CD14-positive monocyte (primary cell): ENCODE data around the gene STAT5A. TPM values are rescaled to one million over a fixed set of nuclear protein-coding genes. Genes with fewer than 3 reads are reported as not detected.
A peak's percentile ranks its signal among the peaks of the same experiment; 100 is the strongest.
"Not testable (repeated sequence)": the region's sequence is repeated elsewhere in the genome, so short reads cannot be mapped to it uniquely, and the experiment has no call there.

ENCODE experiments used
- DNase-seq, 3 donors: peaks; one replicate each; pipeline ENCODE4 v3.0.0-alpha.2; 2011 to 2022
- H2AFZ ChIP-seq: 2 replicates; pipeline ENCODE4 v1.6.0; 2012; ENCODE audit warnings: mild to moderate bottlenecking, low read depth, low read length, inconsistent platforms; ENCODE audit not compliant: insufficient read depth, poor library complexity, severe bottlenecking
- H3K27ac ChIP-seq, 2 donors: 1 replicate in 1 of 2; 2 replicates in 1 of 2; pipeline ENCODE4 v1.5.1; 2012 to 2013; ENCODE audit warnings: low read length in 2 of 2, control low read depth in 1 of 2, inconsistent platforms in 1 of 2, low read depth in 1 of 2, mild to moderate bottlenecking in 1 of 2
- H3K27me3 ChIP-seq, 2 donors: one replicate each; pipeline versions ENCODE4 v1.6.0 to v1.6.1; 2011 to 2013; ENCODE audit warnings: low read length in 2 of 2; ENCODE audit not compliant: control insufficient read depth in 2 of 2, insufficient read depth in 2 of 2
- H3K36me3 ChIP-seq, 2 donors: replicated peaks in 1 of 2; 1 replicate in 1 of 2; 2 replicates in 1 of 2; pipeline versions ENCODE4 v1.5.1 to v1.6.1; 2012 to 2013; ENCODE audit warnings: low read length in 2 of 2, control low read depth in 1 of 2, inconsistent platforms in 1 of 2, mild to moderate bottlenecking in 1 of 2; ENCODE audit not compliant: insufficient read depth in 2 of 2, control insufficient read depth in 1 of 2
- H3K4me1 ChIP-seq, 2 donors: 1 replicate in 1 of 2; 2 replicates in 1 of 2; pipeline versions ENCODE4 v1.5.1 to v1.6.1; 2012 to 2013; ENCODE audit warnings: low read length in 2 of 2, control low read depth in 1 of 2, inconsistent platforms in 1 of 2, mild to moderate bottlenecking in 1 of 2, moderate library complexity in 1 of 2; ENCODE audit not compliant: insufficient read depth in 2 of 2, control insufficient read depth in 1 of 2
- H3K4me2 ChIP-seq: replicated peaks from 2 replicates; pipeline ENCODE3; 2012; ENCODE audit warnings: low read length, moderate library complexity, mild to moderate bottlenecking; ENCODE audit not compliant: poor library complexity, severe bottlenecking; ENCODE audit errors: extremely low read depth
- H3K4me3 ChIP-seq, 3 experiments: fragments of 200-600 bp in 1 of 3; sonication (generic) in 1 of 3; replicated peaks in 1 of 3; 1 replicate in 2 of 3; 2 replicates in 1 of 3; pipeline ENCODE4 v1.5.1; 2011 to 2013; ENCODE audit warnings: low read length in 3 of 3, mild to moderate bottlenecking in 3 of 3, control low read depth in 2 of 3, low read depth in 2 of 3, inconsistent platforms in 1 of 3, moderate library complexity in 1 of 3
- H3K79me2 ChIP-seq: 2 replicates; pipeline ENCODE4 v1.6.0; 2012; ENCODE audit warnings: mild to moderate bottlenecking, control low read depth, inconsistent platforms, low read length, moderate library complexity; ENCODE audit not compliant: insufficient read depth
- H3K9ac ChIP-seq: 2 replicates; pipeline ENCODE4 v1.6.0; 2017; ENCODE audit warnings: low read length, mild to moderate bottlenecking; ENCODE audit not compliant: insufficient read depth, poor library complexity, severe bottlenecking
- H3K9me3 ChIP-seq, 2 donors: replicated peaks in 1 of 2; 1 replicate in 1 of 2; 2 replicates in 1 of 2; pipeline versions ENCODE4 v1.5.1 to v1.6.1; 2012 to 2013; ENCODE audit warnings: low read length in 2 of 2, control low read depth in 1 of 2; ENCODE audit not compliant: control insufficient read depth in 1 of 2, insufficient read depth in 1 of 2
- H4K20me1 ChIP-seq: 2 replicates; pipeline ENCODE4 v1.6.0; 2012; ENCODE audit warnings: mild to moderate bottlenecking, low read length, control low read depth, moderate library complexity; ENCODE audit not compliant: insufficient read depth
- H3K27ac Mint-ChIP-seq, 7 donors: one replicate each; pipeline ENCODE4 v1.8.0; 2020; ENCODE audit warnings: mild to moderate bottlenecking in 7 of 7, mixed read lengths in 7 of 7, moderate library complexity in 6 of 7, inconsistent platforms in 2 of 7
- H3K27me3 Mint-ChIP-seq, 3 donors: one replicate each; pipeline ENCODE4 v1.8.0; 2021 to 2022; ENCODE audit warnings: low read depth in 3 of 3, mild to moderate bottlenecking in 3 of 3, mixed read lengths in 3 of 3, moderate library complexity in 3 of 3, inconsistent platforms in 1 of 3
- H3K36me3 Mint-ChIP-seq, 2 donors: one replicate each; pipeline ENCODE4 v1.8.0; 2020; ENCODE audit warnings: mixed read lengths in 2 of 2, inconsistent platforms in 1 of 2, mild to moderate bottlenecking in 1 of 2
- H3K4me1 Mint-ChIP-seq: one replicate; pipeline ENCODE4 v1.8.0; 2020; ENCODE audit warnings: mild to moderate bottlenecking, mixed read lengths
- H3K4me3 Mint-ChIP-seq, 2 donors: one replicate each; pipeline ENCODE4 v1.8.0; 2020; ENCODE audit warnings: mild to moderate bottlenecking in 2 of 2, mixed read lengths in 2 of 2, moderate library complexity in 1 of 2
- H3K9me3 Mint-ChIP-seq, 7 donors: one replicate each; pipeline ENCODE4 v1.8.0; 2020 to 2022; ENCODE audit warnings: mixed read lengths in 7 of 7, mild to moderate bottlenecking in 6 of 7, moderate library complexity in 6 of 7, inconsistent platforms in 2 of 7
- WGBS: methylation state at CpG from one replicate; pipeline ENCODE4 v1.1.5; 2013; ENCODE audit warnings: missing lambda C conversion rate; ENCODE audit not compliant: insufficient coverage; 5-methylcytosine and 5-hydroxymethylcytosine counted together
- intact Hi-C, 2 donors: fragments of 100-400 bp; cut with micrococcal nuclease; formaldehyde crosslinking; loops; one replicate each; pipeline versions ENCODE4 v1.15.0 to v1.15.1; 2023
- polyA plus RNA-seq, 3 donors: library from polyadenylated mRNA; depleted of rRNA in 1 of 3; unstranded in 2 of 3; stranded (reverse) in 1 of 3; fragments of 300-500 nt in 2 of 3; fragments of >200 nt in 1 of 3; fragmentation: Illumina TruSeq in 2 of 3; gene quantifications; 1 replicate in 2 of 3; 2 replicates in 1 of 3; pipeline ENCODE4 v1.2.3, GENCODE V29; 2012 to 2021
- TF ChIP-seq, protein P1 (sequence below): fragments of 200-600 bp; IDR thresholded peaks from one replicate; pipeline ENCODE4 v1.8.0; 2022; ENCODE audit warnings: antibody characterized with exemption, mild to moderate bottlenecking

Gene STAT5A
- polyA plus RNA-seq, 3 donors, result 30.5 to 91.1 (median 49.8) TPM

DNA sequence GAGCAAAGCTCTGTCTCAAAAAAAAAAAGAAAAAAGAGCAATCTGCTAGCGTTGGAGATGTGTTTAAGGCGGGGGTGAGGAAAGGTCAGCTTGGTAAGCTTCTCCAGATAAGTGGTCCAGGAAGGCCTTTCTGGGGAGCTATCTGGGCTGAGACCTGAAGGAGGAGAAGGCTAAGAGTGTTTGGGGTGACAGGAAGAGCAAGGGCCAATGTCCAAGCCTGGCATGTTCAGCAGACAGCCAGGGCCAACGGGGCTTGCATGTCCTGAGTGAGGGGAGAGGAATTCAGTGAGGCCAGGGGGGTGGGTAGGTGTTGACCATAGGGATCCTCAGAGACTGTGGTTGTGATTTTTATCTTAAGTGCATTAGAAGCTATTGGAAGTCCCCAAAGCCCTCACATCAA lies 15.4 kb downstream of the STAT5A start:
- Histone ChIP-seq H3K79me2 (no peaks in the 10 kb centered on the region), H3K4me1 (no peaks in the 10 kb centered on the region), H4K20me1 (peaks cover 83% of the 10 kb centered on the region), H3K27me3 (no peaks in the 10 kb centered on the region), H2AFZ (no peak overlapping the region), H3K9me3 (no peaks in the 10 kb centered on the region), H3K36me3 (peaks cover 84 to 91% of the 10 kb centered on the region in 2 donors), H3K27ac (no peak overlapping the region), H3K4me2 (no peak overlapping the region), H3K4me3 (no peak overlapping the region), H3K9ac (no peak overlapping the region)
- Mint-ChIP-seq H3K36me3 (peaks cover 85 to 93% of the 10 kb centered on the region in 2 donors), H3K4me1 (no peaks in the 10 kb centered on the region), H3K4me3 (no peak overlapping the region), H3K9me3 (no peaks in the 10 kb centered on the region), H3K27me3 (peaks cover 2 to 3% (median 3%) of the 10 kb centered on the region in 3 donors), H3K27ac (peak overlapping the region in 3 of 7 donors; percentile 30 to 50 (median 36))
- intact Hi-C loops, result no loop called here
- no peak for DNase-seq
- 90% methylated on average over 3 of the region's 3 CpGs for WGBS
- TF ChIP-seq, protein P1, sequence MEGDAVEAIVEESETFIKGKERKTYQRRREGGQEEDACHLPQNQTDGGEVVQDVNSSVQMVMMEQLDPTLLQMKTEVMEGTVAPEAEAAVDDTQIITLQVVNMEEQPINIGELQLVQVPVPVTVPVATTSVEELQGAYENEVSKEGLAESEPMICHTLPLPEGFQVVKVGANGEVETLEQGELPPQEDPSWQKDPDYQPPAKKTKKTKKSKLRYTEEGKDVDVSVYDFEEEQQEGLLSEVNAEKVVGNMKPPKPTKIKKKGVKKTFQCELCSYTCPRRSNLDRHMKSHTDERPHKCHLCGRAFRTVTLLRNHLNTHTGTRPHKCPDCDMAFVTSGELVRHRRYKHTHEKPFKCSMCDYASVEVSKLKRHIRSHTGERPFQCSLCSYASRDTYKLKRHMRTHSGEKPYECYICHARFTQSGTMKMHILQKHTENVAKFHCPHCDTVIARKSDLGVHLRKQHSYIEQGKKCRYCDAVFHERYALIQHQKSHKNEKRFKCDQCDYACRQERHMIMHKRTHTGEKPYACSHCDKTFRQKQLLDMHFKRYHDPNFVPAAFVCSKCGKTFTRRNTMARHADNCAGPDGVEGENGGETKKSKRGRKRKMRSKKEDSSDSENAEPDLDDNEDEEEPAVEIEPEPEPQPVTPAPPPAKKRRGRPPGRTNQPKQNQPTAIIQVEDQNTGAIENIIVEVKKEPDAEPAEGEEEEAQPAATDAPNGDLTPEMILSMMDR, result no peak

DNA sequence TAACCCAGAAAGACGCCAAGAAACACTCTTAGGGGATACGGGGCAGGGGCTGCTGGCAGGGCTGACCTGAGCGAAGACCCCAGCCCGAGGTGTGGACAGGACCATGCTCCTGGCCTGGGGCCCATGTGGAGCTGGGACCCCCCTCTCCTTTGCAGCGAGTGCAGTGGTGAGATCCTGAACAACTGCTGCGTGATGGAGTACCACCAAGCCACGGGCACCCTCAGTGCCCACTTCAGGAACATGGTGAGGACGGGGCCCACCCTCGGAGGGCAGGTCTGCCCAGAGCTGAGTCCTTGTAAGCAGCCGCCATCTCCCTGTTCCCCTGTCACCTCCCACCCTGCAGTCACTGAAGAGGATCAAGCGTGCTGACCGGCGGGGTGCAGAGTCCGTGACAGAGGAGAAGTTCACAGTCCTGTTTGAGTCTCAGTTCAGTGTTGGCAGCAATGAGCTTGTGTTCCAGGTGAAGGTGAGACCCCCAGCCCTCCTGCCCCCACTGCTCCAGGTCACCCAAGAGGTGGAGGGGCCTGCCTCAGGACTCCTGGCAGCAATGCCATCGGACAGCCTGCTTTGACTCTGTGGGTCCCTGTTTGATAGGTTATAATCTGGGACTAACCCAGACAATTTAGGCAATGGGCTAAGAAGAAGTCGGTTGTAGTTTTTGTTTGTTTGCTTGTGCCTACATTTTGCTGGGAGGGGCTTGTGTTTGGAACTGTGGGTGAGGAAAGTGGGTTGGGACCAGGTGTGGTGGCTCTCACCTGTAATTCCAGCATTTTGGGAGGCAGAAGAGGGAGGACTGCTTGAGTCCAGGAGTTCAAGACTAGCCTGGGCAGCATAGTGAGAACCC lies 16.1 kb downstream of the STAT5A start:
- TF ChIP-seq, protein P1, result no peak
- 98% methylated on average over 11 of the region's 16 CpGs for WGBS
- Histone ChIP-seq H3K4me2 (no peak overlapping the region), H3K4me1 (no peaks in the 10 kb centered on the region), H3K9ac (no peak overlapping the region), H3K4me3 (no peak overlapping the region), H3K79me2 (no peaks in the 10 kb centered on the region), H4K20me1 (peaks cover 83% of the 10 kb centered on the region), H3K27ac (no peak overlapping the region), H3K27me3 (no peaks in the 10 kb centered on the region), H3K36me3 (peaks cover 84 to 91% of the 10 kb centered on the region in 2 donors), H2AFZ (no peak overlapping the region), H3K9me3 (no peaks in the 10 kb centered on the region)
- no peak for DNase-seq
- Mint-ChIP-seq H3K36me3 (peaks cover 86 to 94% of the 10 kb centered on the region in 2 donors), H3K4me3 (no peak overlapping the region), H3K4me1 (no peaks in the 10 kb centered on the region), H3K27ac (peak overlapping the region in 4 of 7 donors; percentile 3 to 77 (median 62)), H3K27me3 (peaks cover 0 to 3% (median 3%) of the 10 kb centered on the region in 3 donors), H3K9me3 (no peaks in the 10 kb centered on the region)
- intact Hi-C loops, result no loop called here

GRCh38 chr17:42305031-42305330 lies 16.7 kb downstream of the STAT5A start:
- H3K9me3 ChIP-seq, H3K4me3 ChIP-seq, H3K27ac ChIP-seq, intact Hi-C loops, H3K4me1 ChIP-seq, H3K4me3 Mint-ChIP-seq, DNase-seq, H3K9me3 Mint-ChIP-seq, H3K4me2 ChIP-seq, H3K4me1 Mint-ChIP-seq, H3K27me3 ChIP-seq, H2AFZ ChIP-seq, H3K79me2 ChIP-seq, H3K9ac ChIP-seq, H3K27me3 Mint-ChIP-seq: not testable (repeated sequence)
- Histone ChIP-seq H4K20me1 (peaks cover 86% of the 10 kb centered on the region), H3K36me3 (peaks cover 87 to 93% of the 10 kb centered on the region in 2 donors)
- H3K36me3 Mint-ChIP-seq, result peaks cover 89 to 97% of the 10 kb centered on the region in 2 donors
- peak overlapping the region in 3 of 7 donors; percentile 3 to 70 (median 3) for H3K27ac Mint-ChIP-seq
- whole genome bisulfite sequencing, result 93% methylated on average over 5 of the region's 6 CpGs
